Trophoblast cell (in vitro differentiated cells and primary cell): ENCODE data around the gene NAE1.

Source experiments
- DNase-seq, 2 donors: peaks; one replicate each; pipeline ENCODE4 v3.0.0-alpha.2; 2016
- H2AFZ ChIP-seq: 2 replicates; pipeline ENCODE4 v1.6.1; 2013; ENCODE audit warnings: low read length, moderate library complexity, mild to moderate bottlenecking; ENCODE audit not compliant: insufficient read depth, poor library complexity
- H2AK5ac ChIP-seq: 2 replicates; pipeline ENCODE4 v1.6.1; 2013; ENCODE audit warnings: mild to moderate bottlenecking, low read length
- H2BK120ac ChIP-seq: 2 replicates; pipeline ENCODE4 v1.6.1; 2013; ENCODE audit warnings: low read length, mild to moderate bottlenecking, moderate library complexity; ENCODE audit not compliant: insufficient read depth, poor library complexity
- H2BK12ac ChIP-seq: 2 replicates; pipeline ENCODE4 v1.6.1; 2013; ENCODE audit warnings: mild to moderate bottlenecking, low read length, moderate library complexity
- H2BK5ac ChIP-seq: 2 replicates; pipeline ENCODE4 v1.6.1; 2013; ENCODE audit warnings: low read length, low read depth, moderate library complexity, mild to moderate bottlenecking; ENCODE audit not compliant: poor library complexity
- H3K14ac ChIP-seq: 2 replicates; pipeline ENCODE4 v1.6.1; 2013; ENCODE audit warnings: mild to moderate bottlenecking, low read length
- H3K18ac ChIP-seq: 2 replicates; pipeline ENCODE4 v1.6.1; 2013; ENCODE audit warnings: mild to moderate bottlenecking, low read length
- H3K23ac ChIP-seq: 2 replicates; pipeline ENCODE4 v1.6.1; 2013; ENCODE audit warnings: low read length
- H3K27ac ChIP-seq: 2 replicates; pipeline ENCODE4 v1.5.1; 2013; ENCODE audit warnings: low read depth, mild to moderate bottlenecking, inconsistent platforms, low read length, moderate library complexity
- H3K27me3 ChIP-seq: 2 replicates; pipeline ENCODE4 v1.6.1; 2013; ENCODE audit warnings: inconsistent platforms, mild to moderate bottlenecking, low read length, moderate library complexity; ENCODE audit not compliant: insufficient read depth
- H3K36me3 ChIP-seq, 2 experiments: 1 replicate in 1 of 2; 2 replicates in 1 of 2; pipeline ENCODE4 v1.6.1; 2013; ENCODE audit warnings: low read length in 2 of 2, mild to moderate bottlenecking in 2 of 2, moderate library complexity in 1 of 2; ENCODE audit not compliant: insufficient read depth in 2 of 2, control insufficient read depth in 1 of 2
- H3K4ac ChIP-seq: 2 replicates; pipeline ENCODE4 v1.6.1; 2013; ENCODE audit warnings: low read depth, mild to moderate bottlenecking, low read length, moderate library complexity
- H3K4me1 ChIP-seq, 2 experiments: 1 replicate in 1 of 2; 2 replicates in 1 of 2; pipeline ENCODE4 v1.6.1; 2013; ENCODE audit warnings: low read length in 2 of 2, mild to moderate bottlenecking in 2 of 2, moderate library complexity in 1 of 2; ENCODE audit not compliant: insufficient read depth in 2 of 2, control insufficient read depth in 1 of 2
- H3K4me2 ChIP-seq: 2 replicates; pipeline ENCODE4 v1.6.1; 2013; ENCODE audit warnings: inconsistent platforms, mild to moderate bottlenecking, low read length, moderate library complexity
- H3K4me3 ChIP-seq: 2 replicates; pipeline ENCODE4 v1.5.1; 2013; ENCODE audit warnings: mild to moderate bottlenecking, low read depth, low read length, inconsistent platforms
- H3K79me1 ChIP-seq: one replicate; pipeline ENCODE4 v1.6.1; 2013; ENCODE audit warnings: low read length
- H3K79me2 ChIP-seq: 2 replicates; pipeline ENCODE4 v1.6.1; 2013; ENCODE audit warnings: low read length, mild to moderate bottlenecking; ENCODE audit not compliant: control insufficient read depth, insufficient read depth, poor library complexity
- H3K9ac ChIP-seq: 2 replicates; pipeline ENCODE4 v1.6.1; 2013; ENCODE audit warnings: mild to moderate bottlenecking, low read length
- H3K9me3 ChIP-seq: 2 replicates; pipeline ENCODE4 v1.6.1; 2013; ENCODE audit warnings: low read depth, mild to moderate bottlenecking, control low read depth, inconsistent platforms, low read length; ENCODE audit not compliant: insufficient read depth
- H4K12ac ChIP-seq: 2 replicates; pipeline ENCODE4 v1.6.1; 2013; ENCODE audit warnings: low read depth, mild to moderate bottlenecking, low read length, moderate library complexity
- H4K8ac ChIP-seq: 2 replicates; pipeline ENCODE4 v1.6.1; 2013; ENCODE audit warnings: low read depth, mild to moderate bottlenecking, low read length, moderate library complexity
- H4K91ac ChIP-seq: one replicate; pipeline ENCODE4 v1.6.1; 2013; ENCODE audit warnings: low read depth, mild to moderate bottlenecking, low read length, moderate library complexity
- WGBS: extraction: QIAGEN DNeasy Blood & Tissue Kit; methylation state at CpG from one replicate; pipeline ENCODE4 v1.1.7; 2013; ENCODE audit warnings: missing lambda C conversion rate; ENCODE audit not compliant: insufficient read length, insufficient coverage; ENCODE audit errors: extremely low coverage; 5-methylcytosine and 5-hydroxymethylcytosine counted together

Gene NAE1

DNA sequence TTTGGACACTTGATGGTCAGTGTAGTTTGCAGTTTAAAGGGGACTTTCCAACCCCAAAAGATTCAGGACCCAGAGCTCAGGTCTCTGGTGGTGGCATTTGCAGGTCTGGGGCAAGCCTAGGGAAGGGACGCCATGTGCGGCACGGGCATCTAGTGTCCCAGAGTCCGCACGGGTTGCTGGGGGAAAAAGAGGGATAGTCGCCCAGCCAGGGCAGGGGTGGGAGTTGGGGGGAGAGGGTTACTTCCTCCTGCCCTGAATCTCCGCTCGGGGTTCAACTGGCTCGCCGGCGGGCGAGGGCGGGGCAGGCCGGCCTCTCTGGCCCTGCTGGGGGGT, 13.2 kb upstream of the NAE1 start:
- Histone ChIP-seq H3K9ac (no peak overlapping the region), H2BK120ac (no peak overlapping the region), H3K4me1 (peaks cover 6 to 7% of the 10 kb centered on the region in 2 experiments), H3K36me3 (no peaks in the 10 kb centered on the region), H4K91ac (no peak overlapping the region), H2AK5ac (no peak overlapping the region), H3K23ac (no peak overlapping the region), H3K9me3 (peaks cover 7% of the 10 kb centered on the region), H2BK5ac (no peak overlapping the region), H3K79me1 (no peaks in the 10 kb centered on the region), H3K18ac (no peak overlapping the region), H3K4me3 (no peak overlapping the region), H3K79me2 (no peaks in the 10 kb centered on the region), H2AFZ (no peak overlapping the region), H3K27ac (no peak overlapping the region), H3K4ac (no peak overlapping the region), H3K4me2 (peak overlapping the region; percentile 64), H2BK12ac (no peak overlapping the region), H3K27me3 (peaks cover 40% of the 10 kb centered on the region), H3K14ac (no peak overlapping the region), H4K12ac (no peak overlapping the region), H4K8ac (no peak overlapping the region)
- no CpG with 5 or more reads among the region's 14 CpGs for WGBS
- DNase-seq = no peak

DNA sequence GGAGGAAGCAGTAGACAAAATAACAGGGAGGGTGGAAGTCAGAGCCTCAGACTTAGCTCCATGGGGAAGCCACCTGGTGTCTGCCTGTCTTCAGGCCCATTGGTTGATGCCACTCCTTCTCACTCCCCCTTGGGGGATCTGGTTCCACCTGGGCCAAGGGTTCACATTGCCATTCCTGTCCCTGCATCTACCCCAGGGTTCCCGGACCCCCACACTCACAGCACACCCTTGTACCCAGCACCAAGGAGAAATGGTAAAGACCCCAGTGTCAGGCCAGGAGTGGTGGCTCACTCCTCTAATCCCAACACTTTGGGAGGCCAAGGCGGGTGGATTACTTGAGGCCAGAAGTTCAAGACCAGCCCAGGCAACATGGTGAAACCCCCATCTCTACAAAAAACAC, 12.4 kb upstream of the NAE1 start:
- Histone ChIP-seq H3K27me3 (peaks cover 40% of the 10 kb centered on the region), H3K4me3 (no peak overlapping the region), H2AFZ (no peak overlapping the region), H3K27ac (no peak overlapping the region), H3K79me1 (no peaks in the 10 kb centered on the region), H2AK5ac (no peak overlapping the region), H3K4me1 (peaks cover 6 to 7% of the 10 kb centered on the region in 2 experiments), H4K8ac (no peak overlapping the region), H3K4me2 (no peak overlapping the region), H4K91ac (no peak overlapping the region), H3K9me3 (peaks cover 7% of the 10 kb centered on the region), H3K4ac (no peak overlapping the region), H3K14ac (no peak overlapping the region), H2BK12ac (no peak overlapping the region), H4K12ac (no peak overlapping the region), H3K23ac (no peak overlapping the region), H2BK120ac (no peak overlapping the region), H2BK5ac (no peak overlapping the region), H3K18ac (no peak overlapping the region), H3K79me2 (no peaks in the 10 kb centered on the region), H3K36me3 (no peaks in the 10 kb centered on the region), H3K9ac (no peak overlapping the region)
- DNase-seq = no peak
- no CpG with 5 or more reads among the region's 2 CpGs for WGBS

- Histone ChIP-seq H3K4me1 (peaks cover 6 to 7% of the 10 kb centered on the region in 2 experiments), H2BK120ac (no peak overlapping the region), H3K9ac (no peak overlapping the region), H2BK5ac (no peak overlapping the region), H3K36me3 (no peaks in the 10 kb centered on the region), H3K14ac (no peak overlapping the region), H3K18ac (no peak overlapping the region), H4K12ac (no peak overlapping the region), H3K9me3 (peaks cover 7% of the 10 kb centered on the region), H2BK12ac (no peak overlapping the region), H3K4ac (no peak overlapping the region), H3K79me2 (no peaks in the 10 kb centered on the region), H3K4me3 (no peak overlapping the region), H4K91ac (no peak overlapping the region), H3K4me2 (no peak overlapping the region), H4K8ac (no peak overlapping the region), H3K23ac (no peak overlapping the region), H3K79me1 (no peaks in the 10 kb centered on the region), H2AFZ (no peak overlapping the region), H2AK5ac (no peak overlapping the region), H3K27ac (no peak overlapping the region), H3K27me3 (peaks cover 40% of the 10 kb centered on the region)
- DNase-seq = no peak
- no CpG with 5 or more reads among the region's 7 CpGs for WGBS
These were observed 12.0 kb upstream of the NAE1 start for GRCh38 chr16:66842765-66843164.

- Histone ChIP-seq H2AK5ac (no peak overlapping the region), H3K9ac (no peak overlapping the region), H4K12ac (no peak overlapping the region), H4K91ac (no peak overlapping the region), H4K8ac (no peak overlapping the region), H3K27ac (no peak overlapping the region), H3K9me3 (peaks cover 7% of the 10 kb centered on the region), H3K4me1 (peaks cover 6 to 7% of the 10 kb centered on the region in 2 experiments), H3K4ac (no peak overlapping the region), H3K36me3 (no peaks in the 10 kb centered on the region), H3K23ac (no peak overlapping the region), H2BK120ac (no peak overlapping the region), H3K79me2 (no peaks in the 10 kb centered on the region), H3K18ac (no peak overlapping the region), H3K79me1 (no peaks in the 10 kb centered on the region), H3K4me2 (no peak overlapping the region), H2BK12ac (no peak overlapping the region), H2BK5ac (no peak overlapping the region), H3K14ac (no peak overlapping the region), H3K4me3 (no peak overlapping the region), H2AFZ (no peak overlapping the region), H3K27me3 (peaks cover 39% of the 10 kb centered on the region)
- no CpG with 5 or more reads among the region's 4 CpGs for WGBS
- DNase-seq = no peak
These were observed 10.6 kb upstream of the NAE1 start for GRCh38 chr16:66841366-66841765.
